Measurements from ENCODE around the gene LIPA.

DNA sequence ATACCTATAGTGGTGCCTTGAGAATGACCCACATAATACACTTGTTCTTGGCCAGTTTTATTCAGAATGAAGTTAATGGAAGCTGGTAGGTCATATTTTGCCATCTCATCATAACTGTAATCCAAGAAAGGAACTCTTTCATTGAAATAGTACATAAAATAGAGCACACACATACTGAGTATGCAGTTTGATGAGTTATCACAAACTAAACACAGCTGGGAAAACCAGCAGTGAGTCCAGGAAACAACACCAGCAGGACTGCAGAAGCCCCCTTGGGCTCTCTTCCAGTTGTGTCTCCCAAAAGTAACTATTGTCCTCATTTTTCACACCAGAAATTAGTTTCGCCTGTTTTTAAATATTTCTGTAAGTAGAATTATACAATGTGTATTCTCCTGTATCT is 24.7 kb downstream of the LIPA start:
- TF ChIP-seq POLR2A (IDR thresholded peaks at IDR 0.05; ENCODE audit: low read length) (no peak), GATA1 (IDR thresholded peaks at IDR 0.05; ENCODE audit: low read depth, low read length) (no peak)
